ENCODE results near the gene APOBEC3G.

DNA sequence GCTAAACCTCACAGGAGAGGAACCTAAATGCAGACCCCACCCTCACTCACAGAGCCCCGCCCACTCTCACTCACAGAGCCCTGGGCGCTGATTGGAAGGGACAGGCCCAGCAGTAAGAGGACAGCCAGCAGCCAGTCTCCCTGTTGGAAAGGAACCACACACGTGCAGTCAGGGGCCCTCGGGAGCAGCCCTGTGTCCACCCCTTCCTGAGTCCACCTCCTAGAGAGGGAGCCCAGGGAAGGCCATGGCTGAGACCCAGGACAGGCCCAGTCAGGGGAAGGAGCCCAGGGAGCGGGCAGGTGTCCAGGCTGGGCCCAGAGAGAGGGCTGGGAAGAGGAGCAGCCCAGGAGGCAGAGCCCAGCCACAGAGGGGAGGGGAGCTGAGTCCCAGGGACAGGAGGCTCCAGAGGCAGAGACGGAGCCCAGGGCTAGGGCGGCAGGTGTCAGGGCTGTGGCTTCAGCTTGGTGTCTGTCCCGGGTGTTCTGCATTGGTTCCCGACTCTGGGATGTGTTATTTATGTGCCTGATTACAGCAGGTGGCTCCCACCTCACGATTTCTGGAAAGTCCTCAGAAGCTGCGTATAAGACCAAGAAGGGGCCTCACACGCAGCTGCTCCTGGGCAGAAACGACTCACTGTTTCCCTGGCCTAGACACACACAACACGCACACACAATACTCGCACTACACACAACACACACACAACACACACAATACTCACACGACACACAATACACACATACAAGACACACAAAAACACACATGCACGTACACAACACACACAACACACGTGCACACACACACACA lies 11.0 kb downstream of the APOBEC3G start:
- TF ChIP-seq ESRRG (CRISPR knock-in tag; IDR thresholded peaks at IDR 0.05), result no peak
- no peak for TF ChIP-seq TCF4 (CRISPR knock-in tag; IDR thresholded peaks at IDR 0.05; ENCODE audit: borderline replicate concordance)
- no peak for TF ChIP-seq TOX (CRISPR knock-in tag; IDR thresholded peaks at IDR 0.05; ENCODE audit: borderline replicate concordance)
- TF ChIP-seq ZFP3 (CRISPR knock-in tag; IDR thresholded peaks at IDR 0.05), result no peak
- TF ChIP-seq, protein P1, sequence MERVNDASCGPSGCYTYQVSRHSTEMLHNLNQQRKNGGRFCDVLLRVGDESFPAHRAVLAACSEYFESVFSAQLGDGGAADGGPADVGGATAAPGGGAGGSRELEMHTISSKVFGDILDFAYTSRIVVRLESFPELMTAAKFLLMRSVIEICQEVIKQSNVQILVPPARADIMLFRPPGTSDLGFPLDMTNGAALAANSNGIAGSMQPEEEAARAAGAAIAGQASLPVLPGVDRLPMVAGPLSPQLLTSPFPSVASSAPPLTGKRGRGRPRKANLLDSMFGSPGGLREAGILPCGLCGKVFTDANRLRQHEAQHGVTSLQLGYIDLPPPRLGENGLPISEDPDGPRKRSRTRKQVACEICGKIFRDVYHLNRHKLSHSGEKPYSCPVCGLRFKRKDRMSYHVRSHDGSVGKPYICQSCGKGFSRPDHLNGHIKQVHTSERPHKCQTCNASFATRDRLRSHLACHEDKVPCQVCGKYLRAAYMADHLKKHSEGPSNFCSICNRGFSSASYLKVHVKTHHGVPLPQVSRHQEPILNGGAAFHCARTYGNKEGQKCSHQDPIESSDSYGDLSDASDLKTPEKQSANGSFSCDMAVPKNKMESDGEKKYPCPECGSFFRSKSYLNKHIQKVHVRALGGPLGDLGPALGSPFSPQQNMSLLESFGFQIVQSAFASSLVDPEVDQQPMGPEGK (CRISPR knock-in tag; IDR thresholded peaks at IDR 0.05; ENCODE audit: borderline replicate concordance), result no peak
- no peak for TF ChIP-seq ZC3H10 (CRISPR knock-in tag; IDR thresholded peaks at IDR 0.05)
- no peak for TF ChIP-seq ZNF70 (CRISPR knock-in tag; IDR thresholded peaks at IDR 0.05)
- TF ChIP-seq RARB (CRISPR knock-in tag; IDR thresholded peaks at IDR 0.05), result no peak
- TF ChIP-seq PPARA (CRISPR knock-in tag; IDR thresholded peaks at IDR 0.05; ENCODE audit: borderline replicate concordance), result no peak
- TF ChIP-seq CSDC2 (CRISPR knock-in tag; IDR thresholded peaks at IDR 0.05), result no peak
- TF ChIP-seq, protein P2, sequence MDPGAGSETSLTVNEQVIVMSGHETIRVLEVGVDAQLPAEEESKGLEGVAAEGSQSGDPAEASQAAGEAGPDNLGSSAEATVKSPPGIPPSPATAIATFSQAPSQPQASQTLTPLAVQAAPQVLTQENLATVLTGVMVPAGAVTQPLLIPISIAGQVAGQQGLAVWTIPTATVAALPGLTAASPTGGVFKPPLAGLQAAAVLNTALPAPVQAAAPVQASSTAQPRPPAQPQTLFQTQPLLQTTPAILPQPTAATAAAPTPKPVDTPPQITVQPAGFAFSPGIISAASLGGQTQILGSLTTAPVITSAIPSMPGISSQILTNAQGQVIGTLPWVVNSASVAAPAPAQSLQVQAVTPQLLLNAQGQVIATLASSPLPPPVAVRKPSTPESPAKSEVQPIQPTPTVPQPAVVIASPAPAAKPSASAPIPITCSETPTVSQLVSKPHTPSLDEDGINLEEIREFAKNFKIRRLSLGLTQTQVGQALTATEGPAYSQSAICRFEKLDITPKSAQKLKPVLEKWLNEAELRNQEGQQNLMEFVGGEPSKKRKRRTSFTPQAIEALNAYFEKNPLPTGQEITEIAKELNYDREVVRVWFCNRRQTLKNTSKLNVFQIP (CRISPR knock-in tag; IDR thresholded peaks at IDR 0.05; ENCODE audit: borderline replicate concordance, low read depth), result no peak
- no peak for TF ChIP-seq ZFP30 (CRISPR knock-in tag; IDR thresholded peaks at IDR 0.05)
- TF ChIP-seq, protein P3, sequence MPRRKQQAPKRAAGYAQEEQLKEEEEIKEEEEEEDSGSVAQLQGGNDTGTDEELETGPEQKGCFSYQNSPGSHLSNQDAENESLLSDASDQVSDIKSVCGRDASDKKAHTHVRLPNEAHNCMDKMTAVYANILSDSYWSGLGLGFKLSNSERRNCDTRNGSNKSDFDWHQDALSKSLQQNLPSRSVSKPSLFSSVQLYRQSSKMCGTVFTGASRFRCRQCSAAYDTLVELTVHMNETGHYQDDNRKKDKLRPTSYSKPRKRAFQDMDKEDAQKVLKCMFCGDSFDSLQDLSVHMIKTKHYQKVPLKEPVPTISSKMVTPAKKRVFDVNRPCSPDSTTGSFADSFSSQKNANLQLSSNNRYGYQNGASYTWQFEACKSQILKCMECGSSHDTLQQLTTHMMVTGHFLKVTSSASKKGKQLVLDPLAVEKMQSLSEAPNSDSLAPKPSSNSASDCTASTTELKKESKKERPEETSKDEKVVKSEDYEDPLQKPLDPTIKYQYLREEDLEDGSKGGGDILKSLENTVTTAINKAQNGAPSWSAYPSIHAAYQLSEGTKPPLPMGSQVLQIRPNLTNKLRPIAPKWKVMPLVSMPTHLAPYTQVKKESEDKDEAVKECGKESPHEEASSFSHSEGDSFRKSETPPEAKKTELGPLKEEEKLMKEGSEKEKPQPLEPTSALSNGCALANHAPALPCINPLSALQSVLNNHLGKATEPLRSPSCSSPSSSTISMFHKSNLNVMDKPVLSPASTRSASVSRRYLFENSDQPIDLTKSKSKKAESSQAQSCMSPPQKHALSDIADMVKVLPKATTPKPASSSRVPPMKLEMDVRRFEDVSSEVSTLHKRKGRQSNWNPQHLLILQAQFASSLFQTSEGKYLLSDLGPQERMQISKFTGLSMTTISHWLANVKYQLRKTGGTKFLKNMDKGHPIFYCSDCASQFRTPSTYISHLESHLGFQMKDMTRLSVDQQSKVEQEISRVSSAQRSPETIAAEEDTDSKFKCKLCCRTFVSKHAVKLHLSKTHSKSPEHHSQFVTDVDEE (CRISPR knock-in tag; IDR thresholded peaks at IDR 0.05), result no peak
- TF ChIP-seq ARNTL (CRISPR knock-in tag; IDR thresholded peaks at IDR 0.05; ENCODE audit: borderline replicate concordance, low read depth), result no peak

Data from SK-N-SH treated with all-trans-retinoic acid at 6 μM for 48 hours (cell line).